Measurements from ENCODE around the gene DNMT3B.

DNA sequence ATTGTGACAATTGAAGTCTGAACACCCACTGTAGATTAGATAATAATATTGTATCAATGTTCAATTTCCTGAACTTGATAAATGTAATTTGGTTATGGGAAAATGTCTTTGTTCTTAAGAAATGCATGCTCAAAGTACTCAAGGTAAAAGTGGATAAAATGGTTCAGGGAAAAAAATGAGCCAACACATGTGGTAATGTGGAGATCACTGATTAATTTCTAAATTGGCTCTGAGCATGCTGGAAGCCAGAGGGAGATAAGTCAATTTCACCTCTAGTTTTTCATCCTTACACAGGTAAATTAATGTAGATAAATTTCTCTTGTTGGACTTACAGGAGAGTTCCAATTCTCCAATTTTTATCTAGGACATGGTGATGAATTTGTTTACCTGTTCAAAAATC is 10.9 kb upstream of the DNMT3B start:
- TF ChIP-seq, protein P1, sequence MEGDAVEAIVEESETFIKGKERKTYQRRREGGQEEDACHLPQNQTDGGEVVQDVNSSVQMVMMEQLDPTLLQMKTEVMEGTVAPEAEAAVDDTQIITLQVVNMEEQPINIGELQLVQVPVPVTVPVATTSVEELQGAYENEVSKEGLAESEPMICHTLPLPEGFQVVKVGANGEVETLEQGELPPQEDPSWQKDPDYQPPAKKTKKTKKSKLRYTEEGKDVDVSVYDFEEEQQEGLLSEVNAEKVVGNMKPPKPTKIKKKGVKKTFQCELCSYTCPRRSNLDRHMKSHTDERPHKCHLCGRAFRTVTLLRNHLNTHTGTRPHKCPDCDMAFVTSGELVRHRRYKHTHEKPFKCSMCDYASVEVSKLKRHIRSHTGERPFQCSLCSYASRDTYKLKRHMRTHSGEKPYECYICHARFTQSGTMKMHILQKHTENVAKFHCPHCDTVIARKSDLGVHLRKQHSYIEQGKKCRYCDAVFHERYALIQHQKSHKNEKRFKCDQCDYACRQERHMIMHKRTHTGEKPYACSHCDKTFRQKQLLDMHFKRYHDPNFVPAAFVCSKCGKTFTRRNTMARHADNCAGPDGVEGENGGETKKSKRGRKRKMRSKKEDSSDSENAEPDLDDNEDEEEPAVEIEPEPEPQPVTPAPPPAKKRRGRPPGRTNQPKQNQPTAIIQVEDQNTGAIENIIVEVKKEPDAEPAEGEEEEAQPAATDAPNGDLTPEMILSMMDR (IDR thresholded peaks at IDR 0.05): no peak
- TF ChIP-seq POLR2A (IDR thresholded peaks at IDR 0.05) (no peak), EP300 (IDR thresholded peaks at IDR 0.05) (no peak), POLR2AphosphoS5 (IDR thresholded peaks at IDR 0.05) (no peak)
